H1 (cell line): ENCODE measurements around the gene CERS5.

Experiments used
- CTCF ChIP-seq, 3 experiments: IDR thresholded peaks; 1 replicate in 2 of 3; 2 replicates in 1 of 3; pipeline versions ENCODE4 v1.5.1 to v1.6.1; 2011; ENCODE audit warnings: low read length in 3 of 3, mild to moderate bottlenecking in 3 of 3, inconsistent platforms in 2 of 3, low read depth in 1 of 3, moderate library complexity in 1 of 3; ENCODE audit not compliant: insufficient read depth in 1 of 3; ENCODE audit errors: control extremely low read depth in 1 of 3
- EZH2 ChIP-seq: fragments of 200-600 bp; sonication (generic); IDR thresholded peaks from 2 replicates; pipeline ENCODE4 v1.7.1; 2012; ENCODE audit warnings: low read depth, mild to moderate bottlenecking, moderate library complexity, low read length, inconsistent platforms; ENCODE audit not compliant: severe bottlenecking
- GABPA ChIP-seq: IDR thresholded peaks from 2 replicates; pipeline ENCODE4 v1.6.1; 2011; ENCODE audit warnings: mild to moderate bottlenecking, low read length, moderate library complexity, borderline replicate concordance; ENCODE audit not compliant: insufficient read depth
- TCF12 ChIP-seq: IDR thresholded peaks from 2 replicates; pipeline ENCODE4 v1.6.1; 2011; ENCODE audit warnings: low read depth, mild to moderate bottlenecking, low read length

- no peak for TF ChIP-seq EZH2
- no peak for TF ChIP-seq CTCF (IDR thresholded peaks at IDR 0.05; ENCODE audit: control extremely low read depth in 1 of 3, insufficient read depth in 1 of 3, low read depth in 1 of 3, low read length in 3 of 3)
- no peak for TF ChIP-seq TCF12
- no peak for TF ChIP-seq GABPA
These were observed 17.9 kb downstream of the CERS5 start for GRCh38 chr12:50149311-50149710.
